Urothelium cell line (cell line): ENCODE measurements around the gene NRCAM.

Experiments used
- DNase-seq: peaks from one replicate; pipeline ENCODE4 v3.0.0; 2011; ENCODE audit warnings: low spot score, mixed read lengths
- FAIRE-seq: peaks from 2 replicates; lab custom pipeline; 2011; peaks lifted over from hg19 to GRCh38; lab: Jason Lieb, UNC

Gene NRCAM

DNA sequence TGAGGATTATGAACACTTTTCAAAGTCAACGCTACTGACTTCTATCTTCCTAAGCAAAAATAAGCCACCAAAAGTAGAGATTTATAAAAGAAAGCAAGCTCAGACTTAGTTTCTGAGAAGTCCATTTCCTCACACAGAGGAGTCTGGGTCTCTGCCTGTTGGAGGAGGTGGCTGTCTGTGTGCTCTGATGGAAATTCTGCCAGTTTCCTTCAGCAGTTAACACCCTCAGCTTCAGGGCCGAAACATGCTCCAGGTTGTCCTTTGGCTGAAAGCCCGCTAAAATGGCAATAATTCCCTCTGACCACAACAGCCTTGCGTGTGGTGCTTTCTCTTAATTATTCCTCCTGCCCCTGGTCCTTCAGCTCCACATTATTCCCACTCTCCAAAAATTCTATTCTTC lies 198.3 kb downstream of the NRCAM start:
- no peak for FAIRE-seq
- no peak for DNase-seq

DNA sequence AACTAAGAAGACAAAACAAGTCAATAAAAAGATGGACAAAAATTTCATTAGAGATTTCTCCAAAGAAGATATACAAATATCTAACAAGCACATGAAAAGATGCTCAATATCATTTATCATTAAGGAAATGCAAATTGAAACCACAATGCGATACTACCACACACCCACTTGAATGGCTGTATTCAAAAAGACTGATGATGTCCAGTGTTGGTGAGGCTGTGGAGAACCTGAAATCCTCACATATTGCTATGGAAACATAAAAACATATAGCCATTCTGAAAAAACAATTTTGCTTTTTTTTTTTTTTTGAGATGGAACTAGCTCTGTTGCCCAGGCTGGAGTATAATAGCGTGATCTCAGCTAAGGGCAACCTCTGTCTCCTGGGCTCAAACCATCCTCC lies 202.0 kb downstream of the NRCAM start:
- FAIRE-seq (no peak), DNase-seq (no peak)

DNA sequence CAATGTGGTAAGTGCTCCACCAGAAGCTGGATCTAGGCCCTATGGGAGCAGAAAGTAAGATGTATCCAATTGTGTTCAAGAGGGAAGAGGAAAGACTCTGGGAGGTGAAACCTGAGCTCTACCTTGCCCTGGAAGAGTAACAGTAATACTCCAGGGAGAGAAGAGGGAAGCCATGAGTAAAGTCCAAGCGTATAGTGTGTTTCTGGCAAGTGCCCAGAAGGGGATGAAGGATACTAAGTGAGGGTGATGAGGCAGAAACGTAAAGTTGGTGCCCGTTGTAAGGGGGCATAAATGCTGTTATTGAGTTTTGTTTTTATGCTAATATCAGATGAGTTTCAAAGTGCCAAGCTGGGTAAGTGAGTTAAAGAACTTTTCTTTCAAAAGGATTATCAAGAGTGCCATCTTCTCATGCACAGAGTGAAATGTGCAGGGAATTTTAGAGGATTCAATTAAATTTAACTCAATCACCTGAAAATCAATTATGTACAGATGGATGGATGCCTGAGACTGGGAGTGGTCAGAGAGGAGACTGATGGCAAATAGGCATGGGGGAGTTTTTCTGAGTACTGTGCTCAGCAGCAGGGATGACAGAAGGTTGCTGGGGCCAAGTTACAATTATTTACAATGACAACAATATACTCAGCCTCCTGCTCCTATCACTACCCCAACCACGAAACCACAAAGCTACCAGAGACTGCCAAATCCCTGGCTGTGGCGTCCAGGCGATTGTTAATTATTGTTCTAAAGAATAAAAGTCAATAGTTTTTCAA lies 202.8 kb downstream of the NRCAM start:
- no peak for FAIRE-seq

DNA sequence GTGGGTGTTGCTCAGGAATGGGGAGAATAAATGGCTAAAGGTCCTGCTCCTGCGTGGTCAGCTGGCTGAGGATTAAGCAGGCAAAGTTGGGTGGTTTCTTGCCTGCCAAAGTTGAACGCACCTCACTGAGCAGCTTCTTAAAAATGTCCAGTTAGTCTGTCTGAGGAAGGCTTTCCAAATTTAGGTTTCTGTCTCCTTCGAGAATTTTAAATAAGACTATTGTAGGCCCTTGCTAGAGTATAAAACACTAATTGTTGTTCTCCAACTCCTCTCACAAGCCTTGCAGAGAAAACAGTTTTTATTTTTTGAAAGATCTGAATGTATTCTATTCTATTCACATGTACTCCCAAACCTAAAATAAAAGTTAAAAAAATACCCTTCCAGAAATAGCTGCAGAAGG lies 204.1 kb downstream of the NRCAM start:
- DNase-seq, result no peak
- FAIRE-seq, result no peak

More for the DNA sequence above, 202.8 kb downstream of the NRCAM start:
- peak; percentile 26 for DNase-seq

DNA sequence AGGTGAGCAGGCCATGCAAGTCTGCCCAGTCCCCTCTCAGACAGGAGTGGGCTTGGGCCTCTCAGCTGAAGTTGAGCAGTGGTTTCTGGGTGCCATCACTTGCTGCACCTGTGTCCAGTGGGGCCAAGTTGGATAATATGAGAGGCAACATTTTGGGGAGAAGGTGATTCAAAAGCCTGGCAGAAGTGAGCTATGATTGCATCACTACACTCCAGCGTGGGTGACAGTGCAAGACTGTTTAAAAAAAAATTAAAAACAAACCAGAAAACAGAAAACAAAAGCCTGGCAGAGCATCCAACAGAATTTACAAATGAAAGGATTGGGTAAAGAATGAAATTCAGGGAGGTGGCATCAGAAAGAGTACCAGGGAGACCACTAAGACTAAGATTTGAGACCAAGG lies 204.5 kb downstream of the NRCAM start:
- no peak for FAIRE-seq
- no peak for DNase-seq

DNA sequence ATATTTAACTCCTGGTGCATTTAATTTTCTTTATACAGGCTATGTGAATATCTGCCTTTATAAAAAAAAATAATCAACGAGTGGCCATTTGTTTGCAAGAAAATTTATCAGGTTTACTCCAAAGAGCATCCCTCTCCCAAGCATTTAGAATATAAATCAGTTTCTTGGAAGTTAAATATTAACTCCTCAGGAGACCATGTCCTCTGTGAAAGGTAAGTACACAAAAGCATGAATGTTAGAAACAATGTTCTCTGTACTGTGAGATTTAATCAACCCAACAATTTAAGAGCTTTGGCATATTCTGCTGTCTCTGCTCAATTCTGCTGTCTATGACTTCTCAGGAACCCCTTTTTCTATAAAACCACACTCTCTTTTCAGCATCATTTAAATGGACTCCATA lies 206.8 kb downstream of the NRCAM start:
- no peak for DNase-seq
- no peak for FAIRE-seq

DNA sequence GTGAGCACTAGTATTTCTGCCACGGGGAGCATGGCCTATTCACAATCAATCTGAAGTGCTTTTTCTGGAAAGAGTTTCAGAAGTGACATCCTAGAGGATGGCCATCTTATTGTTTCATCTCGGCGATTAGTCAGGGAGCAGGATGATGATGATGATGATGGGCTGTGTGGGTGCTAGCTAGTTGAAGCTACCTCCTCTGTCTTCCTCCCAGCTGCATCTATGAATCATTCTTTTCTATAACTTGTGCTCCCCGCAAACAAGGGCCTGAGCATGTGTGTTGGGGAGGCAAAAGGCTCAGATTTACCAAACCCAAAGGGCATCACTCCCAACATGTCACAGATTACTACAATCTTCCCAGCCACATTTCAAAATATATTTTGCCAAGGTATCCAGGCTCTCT lies 207.4 kb downstream of the NRCAM start:
- FAIRE-seq, result peak; percentile 65
- no peak for DNase-seq

DNA sequence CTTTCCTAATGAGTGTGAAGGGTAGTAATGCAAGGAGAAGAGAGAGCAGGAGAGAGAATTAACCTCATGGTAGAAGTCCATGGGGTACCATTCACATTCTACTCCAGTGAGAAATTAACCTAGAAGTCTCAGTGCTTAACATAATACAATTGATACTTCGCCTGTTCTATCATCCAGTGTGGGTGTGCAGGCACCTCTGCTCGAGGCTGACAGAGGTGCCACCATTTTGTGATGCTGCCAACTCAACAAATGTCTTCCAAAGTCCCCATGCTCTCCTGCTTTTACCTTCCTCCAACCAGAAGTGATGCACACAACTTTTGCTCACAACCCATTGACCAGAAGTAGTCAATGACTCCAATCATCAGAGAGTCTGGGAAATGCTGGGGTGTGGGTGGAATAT lies 207.8 kb downstream of the NRCAM start:
- DNase-seq, result no peak
- no peak for FAIRE-seq

DNA sequence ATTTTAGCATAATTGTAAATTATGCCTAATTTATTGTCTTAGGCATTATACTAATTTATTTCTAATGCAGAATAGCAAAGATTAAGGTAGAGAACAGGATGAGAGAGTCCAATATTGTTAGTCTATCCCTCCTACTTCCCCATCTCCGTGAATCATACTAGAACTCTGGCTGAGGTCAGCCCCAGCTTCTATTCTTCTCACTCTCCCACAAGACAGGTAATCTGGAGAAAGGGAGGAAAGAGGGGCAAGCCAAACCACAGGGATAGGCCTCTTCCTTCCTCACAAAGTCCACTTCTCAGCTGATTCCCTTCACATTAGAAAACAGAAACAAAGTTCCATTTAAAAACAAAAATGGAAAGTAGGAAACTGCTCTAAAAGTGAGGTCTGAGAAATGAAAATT lies 208.6 kb downstream of the NRCAM start:
- no peak for DNase-seq
- FAIRE-seq, result no peak

DNA sequence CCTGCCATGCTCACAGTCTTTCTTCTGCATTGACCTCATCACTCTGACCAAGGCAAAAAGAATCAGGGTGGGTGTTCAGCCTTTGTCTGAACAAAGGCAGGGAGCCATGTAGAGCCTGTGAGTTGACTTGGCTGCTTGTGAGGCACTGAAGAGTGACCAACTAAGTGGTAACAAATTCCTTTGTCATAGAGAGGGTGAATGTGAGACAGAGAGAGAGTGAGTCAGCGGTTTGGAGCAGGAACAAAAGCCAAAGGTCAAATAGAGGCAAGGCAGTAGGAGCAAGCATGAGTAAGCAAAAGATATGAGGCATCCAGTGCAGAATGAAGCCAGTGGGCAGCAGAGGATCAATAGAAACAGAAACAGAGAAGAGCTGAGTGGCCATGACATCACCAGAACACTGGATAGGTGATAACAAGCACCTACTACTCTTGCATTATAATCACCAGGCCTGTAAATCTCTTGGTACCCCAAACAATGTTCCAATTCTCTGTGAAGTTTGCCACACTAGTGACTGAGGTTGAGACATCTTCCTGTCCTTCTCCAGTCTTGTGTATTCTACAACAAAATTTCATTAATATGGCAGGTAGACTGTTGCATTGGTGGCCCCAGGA lies 209.9 kb downstream of the NRCAM start:
- DNase-seq (peak; percentile 70), FAIRE-seq (peak; percentile 95)

DNA sequence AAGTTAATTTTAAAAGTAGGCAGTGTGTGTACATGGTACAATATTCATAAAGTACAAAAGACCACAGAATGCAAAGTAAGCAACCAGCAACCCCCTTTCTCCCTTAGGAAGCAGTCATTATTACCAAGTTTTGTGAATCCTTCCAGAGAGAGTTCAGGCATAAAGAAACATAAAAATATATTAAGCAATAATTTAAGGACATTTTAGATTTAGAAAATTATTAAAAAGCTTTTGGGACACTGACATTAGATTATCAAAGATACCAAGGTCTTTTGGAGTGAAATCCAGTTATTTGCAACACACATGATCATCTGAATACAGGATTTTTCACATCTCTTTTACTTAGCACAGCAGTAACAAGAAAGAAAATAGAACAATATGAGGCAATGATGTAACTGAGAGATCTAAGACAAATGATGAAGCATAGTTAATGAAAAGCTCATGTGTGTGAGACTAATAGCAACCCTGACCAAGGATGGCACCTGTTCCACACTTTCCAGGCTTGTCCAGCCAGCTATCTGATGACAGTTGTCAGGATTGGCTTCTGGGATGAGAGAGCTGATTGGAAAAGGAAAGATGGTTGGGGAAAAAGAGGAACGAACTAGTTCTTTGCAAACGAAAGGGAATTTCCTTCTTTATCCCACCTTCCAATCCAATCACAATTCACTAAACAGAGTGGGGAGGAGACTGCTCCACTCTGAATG lies 210.6 kb downstream of the NRCAM start:
- FAIRE-seq, result no peak

DNA sequence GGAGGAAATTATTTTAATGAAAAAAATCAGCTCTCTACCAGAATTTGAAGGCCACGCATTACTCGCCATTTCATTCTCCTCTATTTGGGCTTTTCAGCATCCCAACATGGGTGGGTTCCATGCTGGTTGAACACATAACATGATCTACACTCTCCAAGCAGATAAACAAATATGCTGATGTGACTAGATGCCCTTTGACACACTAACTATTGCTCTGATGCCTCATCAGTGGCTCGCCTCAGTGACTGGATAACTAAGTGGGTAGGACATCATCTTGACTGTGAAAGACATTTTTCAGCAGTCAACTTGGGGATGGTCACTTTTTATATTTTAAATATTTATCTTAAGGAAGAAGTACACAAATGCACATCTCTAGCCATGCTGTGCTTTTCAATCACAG lies 212.1 kb downstream of the NRCAM start:
- FAIRE-seq, result peak; percentile 40

More for the DNA sequence above, 210.6 kb downstream of the NRCAM start:
- DNase-seq, result no peak

DNA sequence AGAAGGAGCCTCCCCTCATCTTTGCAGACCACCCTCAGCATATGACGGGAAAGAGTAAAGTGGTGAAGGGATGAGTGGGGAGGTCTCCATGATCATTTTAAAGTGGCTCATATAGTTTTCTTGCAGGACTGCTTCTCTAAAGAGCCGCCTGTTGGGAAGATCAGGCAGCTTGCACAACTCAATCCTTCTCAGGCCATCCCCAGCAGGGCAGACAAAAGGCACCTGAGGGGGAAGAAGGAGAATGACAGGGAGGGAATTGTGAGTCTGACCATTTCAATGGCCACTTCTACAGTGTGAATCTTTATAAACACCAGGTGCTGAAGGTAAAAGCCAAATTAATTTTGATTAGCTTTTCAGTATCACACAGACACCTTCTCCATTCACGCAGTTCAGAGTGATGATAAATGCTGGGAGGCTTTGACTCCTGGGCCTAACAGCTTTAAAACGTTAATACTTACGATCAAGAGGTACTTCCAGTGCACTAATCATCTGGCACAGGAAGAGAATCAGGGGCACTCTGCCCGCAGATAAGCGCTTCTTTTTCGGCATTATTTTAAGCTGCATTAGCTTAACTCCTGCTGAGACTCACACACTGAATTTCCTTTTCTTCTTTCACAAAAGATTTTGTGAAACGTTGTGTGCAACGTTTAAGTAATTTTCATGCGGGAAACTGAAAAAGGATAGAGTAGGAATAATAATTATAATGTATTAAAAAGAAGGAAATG lies 216.6 kb downstream of the NRCAM start:
- DNase-seq, result no peak
- FAIRE-seq, result no peak

More for the DNA sequence above, 212.1 kb downstream of the NRCAM start:
- no peak for DNase-seq

DNA sequence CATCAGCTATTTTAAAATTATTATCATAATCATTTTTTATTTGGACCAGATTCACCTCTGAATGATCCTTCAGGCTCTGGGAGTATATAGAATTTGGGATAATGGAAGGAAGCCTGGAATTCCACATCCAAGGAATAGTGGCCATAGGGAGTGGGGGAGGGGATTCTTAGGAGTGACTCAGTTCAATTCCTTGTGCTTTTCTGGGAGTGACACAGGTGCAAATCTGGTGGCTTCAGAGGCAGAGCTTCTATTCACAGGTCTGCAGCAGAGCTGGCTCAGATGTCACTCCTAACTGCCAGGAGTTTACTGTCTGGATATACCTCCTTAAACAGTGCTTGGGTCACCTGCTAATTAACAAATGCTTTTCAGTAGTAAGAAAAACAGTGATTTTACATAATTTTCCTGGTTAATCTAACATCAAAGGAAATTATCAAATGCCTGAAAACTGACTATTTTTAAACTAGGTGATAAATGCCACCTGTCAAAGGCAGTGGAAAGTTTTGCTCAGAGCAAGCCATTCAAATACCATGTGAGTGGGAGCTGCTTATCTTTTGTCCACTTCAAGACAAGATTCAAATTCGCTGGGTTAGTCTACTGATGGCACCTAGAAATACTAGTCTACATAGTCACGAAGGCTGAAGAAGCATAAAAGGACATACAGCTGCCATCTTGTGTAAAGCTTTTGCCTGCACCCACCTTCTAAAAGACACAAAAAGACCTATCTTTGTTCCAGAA lies 219.4 kb downstream of the NRCAM start:
- FAIRE-seq (no peak), DNase-seq (no peak)

DNA sequence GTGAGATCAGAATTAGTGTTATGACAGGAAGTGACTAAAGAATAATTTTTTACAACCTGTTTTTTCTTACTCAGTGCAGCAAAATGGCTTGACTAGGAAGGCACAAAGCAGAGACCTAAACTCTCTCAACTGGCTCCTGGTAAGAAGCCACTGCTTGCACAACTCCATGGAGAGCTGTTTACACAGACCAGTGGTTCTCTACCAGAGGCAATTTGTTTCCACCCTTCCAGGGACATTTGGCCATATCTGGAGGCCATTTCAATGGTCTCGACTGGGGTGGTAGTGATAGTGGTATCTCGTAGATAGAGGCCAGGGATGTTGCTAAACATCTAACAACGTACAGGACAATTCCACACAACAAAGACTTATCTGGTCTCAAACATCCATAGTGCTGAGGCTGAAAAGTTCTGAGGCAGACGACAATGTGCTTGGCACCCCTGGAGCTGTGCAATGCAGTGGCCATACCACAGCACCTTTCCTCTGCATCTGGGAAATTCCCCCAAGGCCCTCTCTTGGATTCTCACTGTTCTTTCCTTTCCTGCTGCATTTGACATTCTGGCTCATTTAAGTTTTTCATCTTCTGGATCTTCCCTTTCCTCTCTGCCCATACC lies 220.7 kb downstream of the NRCAM start:
- FAIRE-seq, result no peak

DNA sequence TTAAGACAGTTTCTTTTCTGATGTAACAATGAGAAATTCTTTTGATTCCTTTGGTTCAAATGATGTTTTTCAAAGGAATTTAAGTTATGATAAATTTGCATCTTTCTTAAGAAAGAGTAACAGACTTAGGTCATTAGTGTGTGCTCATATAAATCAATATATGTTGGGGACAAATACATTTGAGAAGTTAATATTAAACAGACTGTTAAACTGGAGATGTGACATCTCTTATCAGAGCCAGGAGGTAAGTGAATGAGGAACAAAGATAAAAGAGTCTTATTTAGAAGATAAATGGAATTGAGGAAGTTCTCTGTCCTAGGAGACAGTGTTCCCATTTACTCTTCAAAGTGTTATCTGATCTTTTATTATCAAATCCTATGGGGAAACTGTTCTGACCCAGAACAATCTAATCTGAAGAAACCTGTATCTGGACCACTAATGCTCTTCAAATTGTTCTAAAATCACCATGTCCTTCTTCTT lies 221.2 kb downstream of the NRCAM start:
- FAIRE-seq (peak; percentile 68), DNase-seq (no peak)

More for the DNA sequence above, 220.7 kb downstream of the NRCAM start:
- DNase-seq, result no peak

DNA sequence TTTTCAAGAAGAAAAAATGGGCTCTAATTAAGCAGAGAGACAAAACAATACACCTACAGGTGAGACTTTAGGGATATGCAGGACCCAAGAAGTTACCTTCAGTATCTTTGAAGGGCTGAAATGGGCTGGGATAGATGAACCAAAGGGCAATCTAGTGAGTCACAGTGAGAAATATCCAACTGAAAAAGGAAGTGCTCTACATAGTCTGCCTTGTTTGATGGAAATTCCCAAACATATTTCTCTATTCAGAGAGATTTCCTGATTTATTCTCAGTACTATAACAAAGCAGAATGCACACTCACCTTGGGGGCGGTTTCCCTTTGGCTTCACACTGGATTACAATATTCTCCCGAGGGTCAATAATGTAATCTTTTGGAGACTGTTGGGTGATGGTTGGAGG lies 222.0 kb downstream of the NRCAM start:
- DNase-seq, result no peak
- no peak for FAIRE-seq

DNA sequence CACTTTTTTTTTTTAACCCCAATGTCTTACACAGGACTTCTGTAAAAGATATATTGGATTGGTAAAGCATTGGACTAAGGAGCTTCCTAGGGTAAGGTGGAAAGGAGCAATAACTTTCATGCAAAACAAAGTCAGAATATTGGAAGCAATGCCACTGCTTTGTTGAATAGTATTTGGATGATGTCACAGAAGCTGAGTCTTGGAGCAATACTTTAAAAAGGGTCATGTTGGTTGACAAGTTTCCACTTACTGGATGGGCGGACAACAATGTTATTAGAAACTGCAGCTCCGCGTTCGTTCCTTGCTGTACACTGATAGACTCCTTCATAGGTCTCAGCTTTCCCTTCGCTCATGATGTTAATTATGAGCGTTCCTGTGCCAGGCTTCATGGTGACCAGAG lies 224.2 kb downstream of the NRCAM start:
- FAIRE-seq, result no peak
- DNase-seq, result no peak

DNA sequence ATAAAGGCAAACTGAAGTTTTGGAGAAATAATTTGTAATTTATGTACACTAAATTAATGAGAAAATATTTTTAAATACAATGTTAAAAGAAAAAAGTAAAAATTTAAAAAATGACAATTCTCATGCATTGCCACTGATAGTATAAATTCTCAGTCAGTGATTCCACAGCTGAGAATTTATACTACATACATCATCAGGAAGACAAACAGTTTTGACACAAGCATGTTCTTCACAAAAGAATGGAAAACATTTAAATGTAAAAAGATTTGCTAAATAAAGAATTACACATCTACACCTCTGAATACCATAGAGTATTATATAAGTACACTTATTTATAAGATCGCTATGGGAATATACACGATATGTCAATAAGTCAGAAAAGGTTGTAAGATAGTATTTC lies 225.0 kb downstream of the NRCAM start:
- FAIRE-seq, result no peak
- no peak for DNase-seq

DNA sequence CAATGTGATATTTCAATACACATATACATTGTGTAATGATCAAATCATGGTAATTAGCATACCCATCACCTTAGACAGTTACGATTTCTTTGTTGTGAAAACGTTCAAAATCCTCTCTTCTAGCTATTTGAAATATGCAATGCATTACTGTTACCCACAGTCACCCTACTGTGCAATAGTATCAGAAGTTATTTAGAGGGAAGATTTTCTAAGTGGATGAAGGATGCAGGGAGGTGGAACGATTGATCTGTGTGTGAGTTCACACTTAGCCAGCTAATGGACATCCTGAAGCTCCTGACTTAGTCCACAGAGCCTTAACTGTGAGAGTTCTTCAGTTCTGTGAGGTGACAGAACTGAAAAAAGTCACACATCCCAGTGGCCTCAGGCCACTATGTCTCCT lies 228.9 kb downstream of the NRCAM start:
- no peak for DNase-seq
- FAIRE-seq, result no peak
